Liver (tissue), 3 donors: ENCODE results near the gene ACAD9.

Experiments used
- FOXA1 ChIP-seq: IDR thresholded peaks from 2 replicates; pipeline ENCODE4 v1.6.1; 2016; ENCODE audit warnings: antibody characterized with exemption
- GABPA ChIP-seq, 2 donors: IDR thresholded peaks in 1 of 2; conservative IDR thresholded peaks in 1 of 2; 2 replicates each; pipeline ENCODE4 v1.6.1; 2016; ENCODE audit warnings: antibody characterized with exemption in 2 of 2, mild to moderate bottlenecking in 1 of 2, moderate library complexity in 1 of 2
- JUND ChIP-seq, 2 donors: IDR thresholded peaks; 2 replicates each; pipeline ENCODE4 v1.6.1; 2016; ENCODE audit warnings: antibody characterized with exemption in 2 of 2
- RAD21 ChIP-seq, 2 donors: IDR thresholded peaks; 2 replicates each; pipeline ENCODE4 v1.6.1; 2016; ENCODE audit warnings: antibody characterized with exemption in 2 of 2, mild to moderate bottlenecking in 2 of 2
- RXRA ChIP-seq, 2 donors: IDR thresholded peaks; 2 replicates each; pipeline ENCODE4 v1.6.1; 2017 to 2018; ENCODE audit warnings: antibody characterized with exemption in 2 of 2, mild to moderate bottlenecking in 1 of 2
- YY1 ChIP-seq: IDR thresholded peaks from 2 replicates; pipeline ENCODE4 v1.6.1; 2016; ENCODE audit warnings: antibody characterized with exemption, mild to moderate bottlenecking
- TF ChIP-seq, protein P1 (sequence below): fragments of 150-350 bp; IDR thresholded peaks from 2 replicates; pipeline ENCODE4 v1.5.1; 2017; ENCODE audit warnings: improper control_type of control experiment, low read depth, low read length; ENCODE audit not compliant: missing input control
- TF ChIP-seq, protein P2 (sequence below): IDR thresholded peaks from 2 replicates; pipeline ENCODE4 v1.6.1; 2016; ENCODE audit warnings: antibody characterized with exemption
- TF ChIP-seq, protein P3 (sequence below): IDR thresholded peaks from 2 replicates; pipeline ENCODE4 v1.6.1; 2016; ENCODE audit warnings: antibody characterized with exemption
- TF ChIP-seq, protein P4 (sequence below): IDR thresholded peaks from 2 replicates; pipeline ENCODE4 v1.6.1; 2016; ENCODE audit warnings: antibody characterized with exemption, mild to moderate bottlenecking
- TF ChIP-seq, protein P5 (sequence below): IDR thresholded peaks from 2 replicates; pipeline ENCODE4 v1.6.1; 2016; ENCODE audit warnings: antibody characterized with exemption
- donor health status: healthy.
- donor health status: healthy.

DNA sequence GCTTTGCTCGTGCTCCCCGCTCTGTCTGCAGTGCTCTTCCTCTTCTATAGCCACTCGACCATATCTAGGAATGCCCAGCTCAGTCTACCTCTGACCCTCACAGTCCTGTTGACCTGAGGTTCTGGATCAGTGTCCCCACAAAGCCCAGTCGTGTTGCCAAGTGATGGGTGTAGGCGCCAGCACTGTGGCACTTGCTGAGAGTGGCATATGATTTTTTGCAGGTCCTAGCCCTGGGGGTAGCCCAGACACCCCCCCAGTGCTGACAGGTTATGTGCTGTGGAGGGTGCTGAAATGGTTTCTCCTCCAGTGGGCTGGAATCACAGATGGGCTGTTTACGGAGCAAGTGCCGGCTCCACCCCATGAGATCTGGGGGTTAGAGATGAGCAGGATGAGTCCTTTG is 32.5 kb downstream of the ACAD9 start:
- TF ChIP-seq, protein P1, sequence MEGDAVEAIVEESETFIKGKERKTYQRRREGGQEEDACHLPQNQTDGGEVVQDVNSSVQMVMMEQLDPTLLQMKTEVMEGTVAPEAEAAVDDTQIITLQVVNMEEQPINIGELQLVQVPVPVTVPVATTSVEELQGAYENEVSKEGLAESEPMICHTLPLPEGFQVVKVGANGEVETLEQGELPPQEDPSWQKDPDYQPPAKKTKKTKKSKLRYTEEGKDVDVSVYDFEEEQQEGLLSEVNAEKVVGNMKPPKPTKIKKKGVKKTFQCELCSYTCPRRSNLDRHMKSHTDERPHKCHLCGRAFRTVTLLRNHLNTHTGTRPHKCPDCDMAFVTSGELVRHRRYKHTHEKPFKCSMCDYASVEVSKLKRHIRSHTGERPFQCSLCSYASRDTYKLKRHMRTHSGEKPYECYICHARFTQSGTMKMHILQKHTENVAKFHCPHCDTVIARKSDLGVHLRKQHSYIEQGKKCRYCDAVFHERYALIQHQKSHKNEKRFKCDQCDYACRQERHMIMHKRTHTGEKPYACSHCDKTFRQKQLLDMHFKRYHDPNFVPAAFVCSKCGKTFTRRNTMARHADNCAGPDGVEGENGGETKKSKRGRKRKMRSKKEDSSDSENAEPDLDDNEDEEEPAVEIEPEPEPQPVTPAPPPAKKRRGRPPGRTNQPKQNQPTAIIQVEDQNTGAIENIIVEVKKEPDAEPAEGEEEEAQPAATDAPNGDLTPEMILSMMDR: no peak
- TF ChIP-seq JUND (IDR thresholded peaks at IDR 0.05) (no peak), FOXA1 (no peak), RAD21 (IDR thresholded peaks at IDR 0.05) (no peak), RXRA (IDR thresholded peaks at IDR 0.05) (no peak), GABPA (IDR thresholded peaks at IDR 0.05 in 1 of 2, conservative IDR thresholded peaks at IDR 0.05 in 1 of 2) (no peak), YY1 (no peak)
- TF ChIP-seq, protein P2, sequence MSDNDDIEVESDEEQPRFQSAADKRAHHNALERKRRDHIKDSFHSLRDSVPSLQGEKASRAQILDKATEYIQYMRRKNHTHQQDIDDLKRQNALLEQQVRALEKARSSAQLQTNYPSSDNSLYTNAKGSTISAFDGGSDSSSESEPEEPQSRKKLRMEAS: no peak
- TF ChIP-seq, protein P3, sequence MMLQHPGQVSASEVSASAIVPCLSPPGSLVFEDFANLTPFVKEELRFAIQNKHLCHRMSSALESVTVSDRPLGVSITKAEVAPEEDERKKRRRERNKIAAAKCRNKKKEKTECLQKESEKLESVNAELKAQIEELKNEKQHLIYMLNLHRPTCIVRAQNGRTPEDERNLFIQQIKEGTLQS: no peak
- TF ChIP-seq, protein P4, sequence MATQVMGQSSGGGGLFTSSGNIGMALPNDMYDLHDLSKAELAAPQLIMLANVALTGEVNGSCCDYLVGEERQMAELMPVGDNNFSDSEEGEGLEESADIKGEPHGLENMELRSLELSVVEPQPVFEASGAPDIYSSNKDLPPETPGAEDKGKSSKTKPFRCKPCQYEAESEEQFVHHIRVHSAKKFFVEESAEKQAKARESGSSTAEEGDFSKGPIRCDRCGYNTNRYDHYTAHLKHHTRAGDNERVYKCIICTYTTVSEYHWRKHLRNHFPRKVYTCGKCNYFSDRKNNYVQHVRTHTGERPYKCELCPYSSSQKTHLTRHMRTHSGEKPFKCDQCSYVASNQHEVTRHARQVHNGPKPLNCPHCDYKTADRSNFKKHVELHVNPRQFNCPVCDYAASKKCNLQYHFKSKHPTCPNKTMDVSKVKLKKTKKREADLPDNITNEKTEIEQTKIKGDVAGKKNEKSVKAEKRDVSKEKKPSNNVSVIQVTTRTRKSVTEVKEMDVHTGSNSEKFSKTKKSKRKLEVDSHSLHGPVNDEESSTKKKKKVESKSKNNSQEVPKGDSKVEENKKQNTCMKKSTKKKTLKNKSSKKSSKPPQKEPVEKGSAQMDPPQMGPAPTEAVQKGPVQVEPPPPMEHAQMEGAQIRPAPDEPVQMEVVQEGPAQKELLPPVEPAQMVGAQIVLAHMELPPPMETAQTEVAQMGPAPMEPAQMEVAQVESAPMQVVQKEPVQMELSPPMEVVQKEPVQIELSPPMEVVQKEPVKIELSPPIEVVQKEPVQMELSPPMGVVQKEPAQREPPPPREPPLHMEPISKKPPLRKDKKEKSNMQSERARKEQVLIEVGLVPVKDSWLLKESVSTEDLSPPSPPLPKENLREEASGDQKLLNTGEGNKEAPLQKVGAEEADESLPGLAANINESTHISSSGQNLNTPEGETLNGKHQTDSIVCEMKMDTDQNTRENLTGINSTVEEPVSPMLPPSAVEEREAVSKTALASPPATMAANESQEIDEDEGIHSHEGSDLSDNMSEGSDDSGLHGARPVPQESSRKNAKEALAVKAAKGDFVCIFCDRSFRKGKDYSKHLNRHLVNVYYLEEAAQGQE: no peak
- TF ChIP-seq, protein P5, sequence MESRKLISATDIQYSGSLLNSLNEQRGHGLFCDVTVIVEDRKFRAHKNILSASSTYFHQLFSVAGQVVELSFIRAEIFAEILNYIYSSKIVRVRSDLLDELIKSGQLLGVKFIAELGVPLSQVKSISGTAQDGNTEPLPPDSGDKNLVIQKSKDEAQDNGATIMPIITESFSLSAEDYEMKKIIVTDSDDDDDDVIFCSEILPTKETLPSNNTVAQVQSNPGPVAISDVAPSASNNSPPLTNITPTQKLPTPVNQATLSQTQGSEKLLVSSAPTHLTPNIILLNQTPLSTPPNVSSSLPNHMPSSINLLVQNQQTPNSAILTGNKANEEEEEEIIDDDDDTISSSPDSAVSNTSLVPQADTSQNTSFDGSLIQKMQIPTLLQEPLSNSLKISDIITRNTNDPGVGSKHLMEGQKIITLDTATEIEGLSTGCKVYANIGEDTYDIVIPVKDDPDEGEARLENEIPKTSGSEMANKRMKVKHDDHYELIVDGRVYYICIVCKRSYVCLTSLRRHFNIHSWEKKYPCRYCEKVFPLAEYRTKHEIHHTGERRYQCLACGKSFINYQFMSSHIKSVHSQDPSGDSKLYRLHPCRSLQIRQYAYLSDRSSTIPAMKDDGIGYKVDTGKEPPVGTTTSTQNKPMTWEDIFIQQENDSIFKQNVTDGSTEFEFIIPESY: no peak
